ENCODE measurements around the gene SPATA32.

SPATA32 gene

DNA sequence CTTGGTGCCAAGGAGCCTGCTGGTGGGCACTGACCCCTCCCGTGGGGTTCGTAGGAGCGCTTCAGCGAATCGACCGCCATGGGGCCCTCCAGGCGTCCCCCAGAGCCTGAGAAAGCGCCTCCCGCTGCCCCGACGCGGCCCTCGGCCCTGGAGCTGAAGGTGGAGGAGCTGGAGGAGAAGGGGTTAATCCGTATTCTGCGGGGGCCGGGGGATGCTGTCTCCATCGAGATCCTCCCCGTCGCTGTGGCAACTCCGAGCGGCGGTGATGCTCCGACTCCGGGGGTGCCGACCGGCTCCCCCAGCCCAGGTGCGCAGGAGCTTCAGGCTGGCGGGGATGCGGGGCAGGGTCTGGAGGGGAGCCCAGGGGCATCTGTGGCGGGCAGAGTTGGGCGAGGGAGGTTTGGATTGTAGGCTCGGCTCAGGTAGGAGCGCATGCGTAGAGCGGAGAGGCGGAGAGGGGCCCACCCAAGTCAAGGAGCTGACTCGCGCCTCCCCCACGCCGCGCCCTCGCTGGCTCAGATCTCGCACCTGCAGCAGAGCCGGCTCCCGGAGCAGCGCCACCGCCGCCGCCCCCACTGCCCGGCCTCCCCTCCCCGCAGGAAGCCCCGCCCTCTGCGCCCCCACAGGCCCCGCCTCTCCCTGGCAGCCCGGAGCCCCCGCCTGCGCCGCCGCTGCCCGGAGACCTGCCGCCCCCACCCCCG lies 20.4 kb downstream of the SPATA32 start:
- DNase-seq (ENCODE audit: extremely low read depth, low read depth), result no peak
- no peak for TF ChIP-seq CTCF (IDR thresholded peaks at IDR 0.05; ENCODE audit: low read depth, low read length, missing control alignments)
- H3K4me3 ChIP-seq (replicated peaks; ENCODE audit: low read depth, low read length), result peak overlapping the region; percentile 15; the same call in 1 of the 2 replicates

- DNase-seq (ENCODE audit: extremely low read depth, low read depth), result no peak
- no peak overlapping the region for H3K4me3 ChIP-seq (replicated peaks; ENCODE audit: low read depth, low read length)
- TF ChIP-seq CTCF (IDR thresholded peaks at IDR 0.05; ENCODE audit: low read depth, low read length, missing control alignments), result no peak
Measured at GRCh38 chr17:45240905-45241327, 21.0 kb downstream of the SPATA32 start.

DNA sequence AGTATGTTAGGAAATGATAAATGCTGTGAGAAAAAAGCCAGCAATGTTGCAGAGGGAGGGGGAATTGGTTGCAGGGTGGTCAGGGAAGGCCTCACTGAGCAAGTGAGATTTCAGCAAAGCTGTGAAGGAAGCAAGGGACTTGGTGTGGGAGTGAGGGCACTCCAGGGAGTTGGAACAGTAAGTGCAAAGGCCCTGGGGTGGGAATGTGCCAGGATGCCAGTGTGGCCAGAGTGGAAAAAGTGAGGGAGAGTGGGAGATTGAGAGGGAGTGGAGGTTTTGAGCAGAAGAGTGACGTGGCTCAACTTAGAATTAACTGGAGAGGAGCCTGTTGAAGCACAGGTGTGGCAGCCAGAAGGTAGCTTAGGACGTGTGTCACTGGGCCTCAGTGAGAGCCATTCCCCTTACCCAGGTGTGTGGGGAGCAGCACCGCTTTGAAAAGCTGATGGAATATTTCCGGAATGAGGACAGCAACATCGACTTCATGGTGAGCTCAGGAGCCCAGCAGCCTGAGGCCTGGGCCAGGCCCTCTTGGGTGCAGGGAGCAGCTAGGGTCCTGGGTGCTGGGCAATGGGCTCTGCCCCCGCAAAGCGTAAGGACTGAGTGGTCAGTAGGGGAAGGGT lies 23.6 kb downstream of the SPATA32 start:
- no peak overlapping the region for H3K4me3 ChIP-seq (replicated peaks; ENCODE audit: low read depth, low read length)
- DNase-seq (ENCODE audit: extremely low read depth, low read depth), result no peak
- no peak for TF ChIP-seq CTCF (IDR thresholded peaks at IDR 0.05; ENCODE audit: low read depth, low read length, missing control alignments)

GRCh38 chr17:45237686-45238085 lies 24.2 kb downstream of the SPATA32 start:
- H3K4me3 ChIP-seq (replicated peaks; ENCODE audit: low read depth, low read length), result no peak overlapping the region
- DNase-seq (ENCODE audit: extremely low read depth, low read depth), result no peak
- TF ChIP-seq CTCF (IDR thresholded peaks at IDR 0.05; ENCODE audit: low read depth, low read length, missing control alignments), result no peak

- H3K4me3 ChIP-seq (replicated peaks; ENCODE audit: low read depth, low read length), result no peak overlapping the region
- no peak for TF ChIP-seq CTCF (IDR thresholded peaks at IDR 0.05; ENCODE audit: low read depth, low read length, missing control alignments)
- DNase-seq (ENCODE audit: extremely low read depth, low read depth), result no peak
Measured at GRCh38 chr17:45236282-45236606, 25.6 kb downstream of the SPATA32 start.

DNA sequence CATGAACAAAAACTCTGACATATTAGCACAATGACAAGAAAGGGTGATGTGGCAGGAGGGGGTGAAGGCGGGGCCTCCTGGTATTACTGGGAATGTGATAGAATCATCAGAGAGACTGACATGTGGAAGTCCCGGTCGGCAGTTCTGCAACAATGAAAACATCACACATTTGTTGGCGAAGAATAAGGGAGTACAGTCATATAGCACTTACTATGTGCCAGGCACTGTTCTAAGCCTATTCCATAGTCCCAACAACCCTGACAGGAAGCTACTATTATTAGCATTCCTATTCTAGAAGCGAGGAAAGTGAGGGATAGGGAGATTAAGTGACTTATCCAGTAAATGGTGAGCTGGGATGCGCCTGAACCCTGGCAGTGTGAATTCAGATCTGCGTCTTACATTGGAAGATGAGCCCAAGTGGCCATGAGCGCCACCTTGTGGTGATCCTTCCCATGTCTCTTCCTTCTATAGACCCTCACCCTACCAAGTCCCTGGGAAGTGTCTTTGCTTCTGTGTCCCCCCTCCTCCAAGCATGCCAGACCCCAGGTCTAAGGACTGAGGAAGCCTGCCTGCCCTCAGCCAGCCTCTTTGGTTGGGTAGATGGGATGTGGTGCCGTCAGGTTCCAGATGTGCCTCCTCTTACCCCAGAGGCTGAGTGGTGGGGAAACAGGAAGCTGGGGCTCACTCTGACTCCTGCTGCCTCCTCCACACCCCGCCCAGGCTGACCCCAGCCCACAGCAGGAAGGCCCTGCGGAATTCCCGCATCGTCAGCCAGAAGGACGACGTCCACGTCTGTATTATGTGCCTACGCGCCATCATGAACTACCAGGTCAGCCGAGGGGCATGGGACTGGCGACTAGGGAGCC lies 26.2 kb downstream of the SPATA32 start:
- peak; percentile 43 for DNase-seq (ENCODE audit: extremely low read depth, low read depth)
- peak; percentile 92 for TF ChIP-seq CTCF (IDR thresholded peaks at IDR 0.05; ENCODE audit: low read depth, low read length, missing control alignments)
- no peak overlapping the region for H3K4me3 ChIP-seq (replicated peaks; ENCODE audit: low read depth, low read length)
